NCI-H345 (cell line): ENCODE data around the gene MTRF1.
"Not testable (repeated sequence)": the region's sequence is repeated elsewhere in the genome, so short reads cannot be mapped to it uniquely, and the experiment has no call there.

Experiments used
- DNase-seq: peaks from one replicate; lab custom pipeline; 2025; lab: John Stamatoyannopoulos, UW

MTRF1 gene

GRCh38 chr13:41279156-41279555 lies 15.8 kb upstream of the MTRF1 start:
- not testable (repeated sequence) for DNase-seq

GRCh38 chr13:41276824-41277223 lies 13.4 kb upstream of the MTRF1 start:
- no peak for DNase-seq

- DNase-seq = no peak
Observed at GRCh38 chr13:41274881-41275280, 11.5 kb upstream of the MTRF1 start.

- no peak for DNase-seq
Observed at GRCh38 chr13:41273831-41274441, 10.6 kb upstream of the MTRF1 start.

GRCh38 chr13:41271456-41272285 lies 8.3 kb upstream of the MTRF1 start:
- DNase-seq = no peak

- peak; percentile 1 for DNase-seq
Observed at GRCh38 chr13:41268764-41269163, 5.4 kb upstream of the MTRF1 start.

GRCh38 chr13:41267106-41267505 lies 3.7 kb upstream of the MTRF1 start:
- no peak for DNase-seq

- no peak for DNase-seq
Observed at GRCh38 chr13:41259875-41260501, 3.4 kb downstream of the MTRF1 start.

- DNase-seq = no peak
Observed at GRCh38 chr13:41257535-41257934, 5.8 kb downstream of the MTRF1 start.

GRCh38 chr13:41254902-41255301 lies 8.5 kb downstream of the MTRF1 start:
- no peak for DNase-seq

GRCh38 chr13:41250993-41251392 lies 12.4 kb downstream of the MTRF1 start:
- DNase-seq = no peak

- DNase-seq = no peak
Observed at GRCh38 chr13:41246969-41247680, 16.3 kb downstream of the MTRF1 start.

- DNase-seq = no peak
Observed at GRCh38 chr13:41244556-41244955, 18.8 kb downstream of the MTRF1 start.

GRCh38 chr13:41241626-41242025 lies 21.8 kb downstream of the MTRF1 start:
- no peak for DNase-seq

- no peak for DNase-seq
Observed at GRCh38 chr13:41236369-41236768, 27.0 kb downstream of the MTRF1 start.

GRCh38 chr13:41232578-41233480 lies 30.5 kb downstream of the MTRF1 start:
- DNase-seq = no peak

GRCh38 chr13:41231786-41232185 lies 31.6 kb downstream of the MTRF1 start:
- DNase-seq = peak; percentile 58

- no peak for DNase-seq
Observed at GRCh38 chr13:41231025-41231677, 32.2 kb downstream of the MTRF1 start.

GRCh38 chr13:41229356-41229755 lies 34.0 kb downstream of the MTRF1 start:
- no peak for DNase-seq

- no peak for DNase-seq
Observed at GRCh38 chr13:41224113-41225110, 39.0 kb downstream of the MTRF1 start.
